Stomach (tissue), 4 donors: ENCODE data around the gene NLRC3.

Experiments used
- CTCF ChIP-seq, 7 experiments: fragments of 450-650 bp in 4 of 7; fragments of 200-600 bp in 3 of 7; sonication (generic) in 3 of 7; IDR thresholded peaks; one replicate each; pipeline ENCODE4 v1.5.1; 2016 to 2019; ENCODE audit warnings: antibody characterized with exemption in 7 of 7, control low read depth in 2 of 7, mild to moderate bottlenecking in 1 of 7
- POLR2A ChIP-seq, 4 donors: fragments of 450-650 bp; IDR thresholded peaks; one replicate each; pipeline ENCODE4 v1.6.1; 2016; ENCODE audit warnings: antibody characterized with exemption in 4 of 4, control low read depth in 2 of 4, mild to moderate bottlenecking in 1 of 4, moderate library complexity in 1 of 4

GRCh38 chr16:3625911-3626732 lies 48.9 kb upstream of the NLRC3 start:
- TF ChIP-seq CTCF (IDR thresholded peaks at IDR 0.05) (no peak), POLR2A (IDR thresholded peaks at IDR 0.05) (no peak)
